ENCODE data around the gene SEC14L3.
"Not testable (repeated sequence)": the region's sequence is repeated elsewhere in the genome, so short reads cannot be mapped to it uniquely, and the experiment has no call there.

- TF ChIP-seq, protein P1, sequence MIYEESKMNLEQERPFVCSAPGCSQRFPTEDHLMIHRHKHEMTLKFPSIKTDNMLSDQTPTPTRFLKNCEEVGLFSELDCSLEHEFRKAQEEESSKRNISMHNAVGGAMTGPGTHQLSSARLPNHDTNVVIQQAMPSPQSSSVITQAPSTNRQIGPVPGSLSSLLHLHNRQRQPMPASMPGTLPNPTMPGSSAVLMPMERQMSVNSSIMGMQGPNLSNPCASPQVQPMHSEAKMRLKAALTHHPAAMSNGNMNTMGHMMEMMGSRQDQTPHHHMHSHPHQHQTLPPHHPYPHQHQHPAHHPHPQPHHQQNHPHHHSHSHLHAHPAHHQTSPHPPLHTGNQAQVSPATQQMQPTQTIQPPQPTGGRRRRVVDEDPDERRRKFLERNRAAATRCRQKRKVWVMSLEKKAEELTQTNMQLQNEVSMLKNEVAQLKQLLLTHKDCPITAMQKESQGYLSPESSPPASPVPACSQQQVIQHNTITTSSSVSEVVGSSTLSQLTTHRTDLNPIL (CRISPR knock-in tag; IDR thresholded peaks at IDR 0.05; ENCODE audit: low read depth), result not testable (repeated sequence)
- not testable (repeated sequence) for TF ChIP-seq ARNTL (CRISPR knock-in tag; IDR thresholded peaks at IDR 0.05; ENCODE audit: borderline replicate concordance, low read depth); CSDC2 (CRISPR knock-in tag; IDR thresholded peaks at IDR 0.05)
Measured at GRCh38 chr22:30451488-30451887, 20.3 kb downstream of the SEC14L3 start.

Measured in SK-N-SH treated with all-trans-retinoic acid at 6 μM for 48 hours (cell line).